ENCODE measurements around the gene FBLN2. TPM values are rescaled to one million over a fixed set of nuclear protein-coding genes. Genes with fewer than 3 reads are reported as not detected.
A peak's percentile ranks its signal among the peaks of the same experiment; 100 is the strongest.

The FBLN2 gene
- total and polyA plus RNA-seq, 7 experiments from 2014 or later = 0.11 to 1.5 TPM; not detected in 5

GRCh38 chr3:13596426-13597205 lies 47.7 kb downstream of the FBLN2 start:
- Mint-ChIP-seq H3K9me3 (no peaks in the 10 kb centered on the region), H3K4me1 (no peaks in the 10 kb centered on the region), H3K4me3 (no peak overlapping the region), H3K27me3 (peaks cover 0 to 24% (median 8%) of the 10 kb centered on the region in 5 donors), H3K36me3 (no peaks in the 10 kb centered on the region), H3K27ac (peak overlapping the region in 1 of 9 donors; percentile 5)
- no peaks in the 10 kb centered on the region for H3K36me3 ChIP-seq (ENCODE audit: control insufficient read depth in 2 of 3, insufficient read depth in 3 of 3, low read length in 3 of 3)
- ATAC-seq (no peak), DNase-seq (no peak)
- H3K4me1 ChIP-seq (ENCODE audit: control insufficient read depth in 2 of 2, insufficient read depth in 2 of 2, low read length in 2 of 2) = no peaks in the 10 kb centered on the region
- H3K27ac ChIP-seq (ENCODE audit: low read depth, low read length) = no peak overlapping the region
- H3K27me3 ChIP-seq (ENCODE audit: control insufficient read depth in 2 of 2, insufficient read depth in 2 of 2, low read length in 2 of 2) = no peaks in the 10 kb centered on the region
- CTCF ChIA-PET = no interaction called here
- no peak overlapping the region for H3K4me3 ChIP-seq (ENCODE audit: low read length)
- intact Hi-C loops (cut with micrococcal nuclease) = no loop called here
- no peaks in the 10 kb centered on the region for H3K9me3 ChIP-seq (ENCODE audit: control insufficient read depth in 2 of 3, low read length in 3 of 3)
- POLR2A ChIA-PET = no interaction called here

DNA sequence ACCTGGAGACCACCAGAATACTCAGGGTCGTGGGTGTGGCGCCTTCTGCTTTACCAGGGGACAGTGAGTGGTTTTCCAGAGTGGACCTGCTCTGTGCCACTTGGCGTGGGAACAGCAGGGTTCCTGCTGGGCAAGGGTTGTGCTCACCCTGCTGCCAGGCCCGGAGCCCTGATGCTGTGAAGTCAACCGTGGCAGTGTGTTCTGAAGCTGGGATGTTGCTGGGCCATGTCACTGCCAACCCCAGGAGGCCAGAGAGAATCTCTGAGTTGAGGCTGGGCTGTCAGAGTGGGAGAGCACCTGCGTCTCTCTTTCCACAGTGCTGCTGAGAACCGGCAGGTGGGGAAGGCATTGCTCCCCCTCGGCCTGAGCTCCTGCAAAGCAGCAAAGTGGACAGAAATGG lies 48.7 kb downstream of the FBLN2 start:
- H3K4me3 ChIP-seq (ENCODE audit: low read length) = no peak overlapping the region
- CTCF ChIA-PET = no interaction called here
- ATAC-seq (no peak), DNase-seq (no peak)
- no peak overlapping the region for H3K27ac Mint-ChIP-seq
- intact Hi-C loops (cut with micrococcal nuclease) = no loop called here
- H3K4me1 Mint-ChIP-seq = no peaks in the 10 kb centered on the region
- H3K36me3 ChIP-seq (ENCODE audit: control insufficient read depth in 2 of 3, insufficient read depth in 3 of 3, low read length in 3 of 3) = no peaks in the 10 kb centered on the region
- H3K36me3 Mint-ChIP-seq = no peaks in the 10 kb centered on the region
- H3K9me3 Mint-ChIP-seq = no peaks in the 10 kb centered on the region
- no peaks in the 10 kb centered on the region for H3K9me3 ChIP-seq (ENCODE audit: control insufficient read depth in 2 of 3, low read length in 3 of 3)
- H3K4me1 ChIP-seq (ENCODE audit: control insufficient read depth in 2 of 2, insufficient read depth in 2 of 2, low read length in 2 of 2) = no peaks in the 10 kb centered on the region
- H3K27ac ChIP-seq (ENCODE audit: low read depth, low read length) = no peak overlapping the region
- no peaks in the 10 kb centered on the region for H3K27me3 ChIP-seq (ENCODE audit: control insufficient read depth in 2 of 2, insufficient read depth in 2 of 2, low read length in 2 of 2)
- no peak overlapping the region for H3K4me3 Mint-ChIP-seq
- POLR2A ChIA-PET = no interaction called here
- H3K27me3 Mint-ChIP-seq = peaks cover 0 to 24% (median 9%) of the 10 kb centered on the region in 5 donors

- H3K27ac Mint-ChIP-seq = no peak overlapping the region
- Histone ChIP-seq H3K27ac (ENCODE audit: low read depth, low read length) (no peak overlapping the region), H3K27me3 (ENCODE audit: control insufficient read depth in 2 of 2, insufficient read depth in 2 of 2, low read length in 2 of 2) (no peaks in the 10 kb centered on the region), H3K36me3 (ENCODE audit: control insufficient read depth in 2 of 3, insufficient read depth in 3 of 3, low read length in 3 of 3) (no peaks in the 10 kb centered on the region), H3K9me3 (ENCODE audit: control insufficient read depth in 2 of 3, low read length in 3 of 3) (no peaks in the 10 kb centered on the region), H3K4me1 (ENCODE audit: control insufficient read depth in 2 of 2, insufficient read depth in 2 of 2, low read length in 2 of 2) (no peaks in the 10 kb centered on the region), H3K4me3 (ENCODE audit: low read length) (no peak overlapping the region)
- DNase-seq (no peak), ATAC-seq (no peak)
- ChIA-PET CTCF (no interaction called here), POLR2A (no interaction called here)
- no peaks in the 10 kb centered on the region for H3K36me3 Mint-ChIP-seq
- H3K4me3 Mint-ChIP-seq = no peak overlapping the region
- H3K27me3 Mint-ChIP-seq = peaks cover 0 to 24% (median 9%) of the 10 kb centered on the region in 5 donors
- no peaks in the 10 kb centered on the region for H3K9me3 Mint-ChIP-seq
- no peaks in the 10 kb centered on the region for H3K4me1 Mint-ChIP-seq
- intact Hi-C loops (cut with micrococcal nuclease) = no loop called here
Measured at GRCh38 chr3:13598201-13598600, 49.3 kb downstream of the FBLN2 start.

DNA sequence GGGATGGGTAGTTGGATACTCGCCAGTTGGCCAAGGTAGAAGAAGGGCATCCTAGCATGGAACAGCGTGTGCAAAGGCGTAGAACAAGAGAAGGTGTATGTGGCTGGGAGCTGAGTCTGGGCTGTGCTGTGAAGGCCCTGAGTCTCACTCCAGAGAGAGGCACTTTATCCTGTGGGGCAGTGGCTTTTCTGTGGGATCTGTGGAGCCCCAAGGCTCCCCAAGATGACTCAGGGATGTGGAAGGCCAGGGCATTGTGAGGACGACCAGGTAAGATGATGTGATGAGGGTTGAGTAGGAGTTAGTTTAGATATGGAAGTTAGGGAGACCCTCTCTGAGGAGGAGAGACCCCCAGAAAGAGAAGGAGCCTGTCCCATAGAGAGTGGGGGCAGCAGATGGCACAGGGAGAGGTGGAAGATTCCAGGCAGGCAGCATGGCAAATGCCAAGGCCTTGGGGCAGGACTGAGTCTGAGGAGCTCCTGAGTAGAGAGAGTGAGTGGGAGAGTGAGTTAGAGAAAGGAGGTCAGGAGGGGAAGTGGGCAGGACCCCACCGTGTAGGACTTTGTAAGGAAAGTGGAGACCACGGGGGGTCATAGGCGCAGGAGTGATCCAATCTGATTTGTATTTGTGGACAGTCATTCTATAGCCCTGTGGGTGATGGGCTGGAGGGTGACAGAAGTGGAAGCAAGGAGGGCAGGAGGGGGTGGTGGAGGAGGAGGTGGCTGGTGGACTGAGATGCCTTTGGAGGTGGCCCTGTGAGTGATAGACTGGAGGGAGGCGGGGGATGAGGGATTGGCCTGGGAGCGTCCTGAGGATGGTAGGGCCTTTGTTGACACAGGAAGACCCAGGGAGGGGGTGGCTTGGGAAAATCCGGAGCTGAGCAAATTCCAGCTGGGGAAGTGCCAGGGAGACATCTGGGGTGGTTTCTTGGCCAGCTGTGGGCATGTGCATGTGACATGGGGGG lies 50.3 kb downstream of the FBLN2 start:
- no peak for DNase-seq
- H3K9me3 Mint-ChIP-seq = no peaks in the 10 kb centered on the region
- Histone ChIP-seq H3K4me1 (ENCODE audit: control insufficient read depth in 2 of 2, insufficient read depth in 2 of 2, low read length in 2 of 2) (no peaks in the 10 kb centered on the region), H3K4me3 (ENCODE audit: low read length) (no peak overlapping the region), H3K9me3 (ENCODE audit: control insufficient read depth in 2 of 3, low read length in 3 of 3) (no peaks in the 10 kb centered on the region), H3K27me3 (ENCODE audit: control insufficient read depth in 2 of 2, insufficient read depth in 2 of 2, low read length in 2 of 2) (no peaks in the 10 kb centered on the region), H3K27ac (ENCODE audit: low read depth, low read length) (no peak overlapping the region), H3K36me3 (ENCODE audit: control insufficient read depth in 2 of 3, insufficient read depth in 3 of 3, low read length in 3 of 3) (no peaks in the 10 kb centered on the region)
- intact Hi-C loops (cut with micrococcal nuclease) = no loop called here
- H3K4me1 Mint-ChIP-seq = no peaks in the 10 kb centered on the region
- peaks cover 0 to 24% (median 8%) of the 10 kb centered on the region in 5 donors for H3K27me3 Mint-ChIP-seq
- H3K4me3 Mint-ChIP-seq = no peak overlapping the region
- ChIA-PET CTCF (no interaction called here), POLR2A (no interaction called here)
- no peaks in the 10 kb centered on the region for H3K36me3 Mint-ChIP-seq
- no peak overlapping the region for H3K27ac Mint-ChIP-seq
- ATAC-seq = no peak

GRCh38 chr3:13599887-13600450 lies 51.0 kb downstream of the FBLN2 start:
- ATAC-seq (no peak), DNase-seq (no peak)
- H3K27me3 Mint-ChIP-seq = peaks cover 0 to 24% (median 8%) of the 10 kb centered on the region in 5 donors
- ChIA-PET CTCF (no interaction called here), POLR2A (no interaction called here)
- H3K36me3 ChIP-seq (ENCODE audit: control insufficient read depth in 2 of 3, insufficient read depth in 3 of 3, low read length in 3 of 3) = no peaks in the 10 kb centered on the region
- no peaks in the 10 kb centered on the region for H3K9me3 ChIP-seq (ENCODE audit: control insufficient read depth in 2 of 3, low read length in 3 of 3)
- intact Hi-C loops (cut with micrococcal nuclease) = no loop called here
- no peaks in the 10 kb centered on the region for H3K4me1 Mint-ChIP-seq
- H3K36me3 Mint-ChIP-seq = no peaks in the 10 kb centered on the region
- H3K27ac Mint-ChIP-seq = peak overlapping the region in 1 of 9 donors; percentile 42
- H3K4me1 ChIP-seq (ENCODE audit: control insufficient read depth in 2 of 2, insufficient read depth in 2 of 2, low read length in 2 of 2) = no peaks in the 10 kb centered on the region
- H3K27ac ChIP-seq (ENCODE audit: low read depth, low read length) = no peak overlapping the region
- H3K4me3 ChIP-seq (ENCODE audit: low read length) = no peak overlapping the region
- H3K4me3 Mint-ChIP-seq = no peak overlapping the region
- no peaks in the 10 kb centered on the region for H3K27me3 ChIP-seq (ENCODE audit: control insufficient read depth in 2 of 2, insufficient read depth in 2 of 2, low read length in 2 of 2)
- no peaks in the 10 kb centered on the region for H3K9me3 Mint-ChIP-seq

DNA sequence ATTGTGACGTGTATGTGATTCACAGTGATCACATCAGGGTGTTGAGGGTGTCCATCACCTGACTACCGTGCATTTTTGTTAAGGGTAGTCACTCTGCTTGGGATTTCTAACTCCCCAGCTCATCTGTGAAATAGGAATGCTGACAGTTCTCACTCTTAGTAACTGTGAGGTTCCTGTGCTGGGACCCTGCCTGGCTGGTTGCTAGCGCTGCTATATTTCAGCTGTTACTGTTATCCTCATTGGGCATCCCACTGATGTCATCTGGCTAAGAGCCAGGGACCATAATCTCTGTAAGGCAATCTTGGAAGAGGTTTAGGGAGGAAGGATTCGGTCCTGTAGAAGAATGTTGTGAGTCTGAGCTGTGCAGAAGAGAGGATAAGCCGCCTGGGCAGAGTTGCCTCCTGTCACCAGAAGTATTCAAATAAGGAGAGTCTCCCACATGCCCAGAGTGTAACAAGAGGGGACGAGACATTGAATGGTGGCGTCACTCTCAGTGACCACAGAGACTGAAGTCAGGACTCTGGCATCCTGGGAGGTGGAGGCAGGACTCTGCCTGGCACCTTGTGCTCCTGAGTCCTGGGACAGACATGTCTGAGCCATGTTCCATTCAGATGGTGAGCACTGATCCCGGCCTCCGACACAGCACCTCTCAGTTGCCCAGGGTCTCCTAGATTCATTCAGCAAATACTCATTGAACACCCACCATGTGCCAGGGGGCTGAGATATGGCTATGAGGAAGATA lies 52.2 kb downstream of the FBLN2 start:
- H3K27me3 Mint-ChIP-seq = peaks cover 5 to 23% (median 9%) of the 10 kb centered on the region in 5 donors
- no peaks in the 10 kb centered on the region for H3K4me1 Mint-ChIP-seq
- no peaks in the 10 kb centered on the region for H3K36me3 Mint-ChIP-seq
- CTCF ChIA-PET = no interaction called here
- Histone ChIP-seq H3K9me3 (ENCODE audit: control insufficient read depth in 2 of 3, low read length in 3 of 3) (no peaks in the 10 kb centered on the region), H3K27me3 (ENCODE audit: control insufficient read depth in 2 of 2, insufficient read depth in 2 of 2, low read length in 2 of 2) (no peaks in the 10 kb centered on the region), H3K4me3 (ENCODE audit: low read length) (no peak overlapping the region), H3K4me1 (ENCODE audit: control insufficient read depth in 2 of 2, insufficient read depth in 2 of 2, low read length in 2 of 2) (no peaks in the 10 kb centered on the region), H3K36me3 (ENCODE audit: control insufficient read depth in 2 of 3, insufficient read depth in 3 of 3, low read length in 3 of 3) (no peaks in the 10 kb centered on the region), H3K27ac (ENCODE audit: low read depth, low read length) (no peak overlapping the region)
- H3K27ac Mint-ChIP-seq = no peak overlapping the region
- DNase-seq (no peak), ATAC-seq (peak; percentile 24)
- intact Hi-C loops (cut with micrococcal nuclease) = no loop called here
- no peaks in the 10 kb centered on the region for H3K9me3 Mint-ChIP-seq
- no peak overlapping the region for H3K4me3 Mint-ChIP-seq
- POLR2A ChIA-PET = no interaction called here
